Esophagus muscularis mucosa (tissue), 4 donors: ENCODE results near the gene EIF1AY. TPM values are rescaled to one million over a fixed set of nuclear protein-coding genes. Genes with fewer than 3 reads are reported as not detected.
"Not testable (repeated sequence)": the region's sequence is repeated elsewhere in the genome, so short reads cannot be mapped to it uniquely, and the experiment has no call there.

ENCODE experiments used
- DNase-seq: peaks from one replicate; pipeline ENCODE4 v3.0.0-alpha.2; 2017; ENCODE audit errors: extremely low spot score
- H3K27ac ChIP-seq, 4 donors: fragments of 200-600 bp; sonication (generic); replicated peaks in 1 of 4; 1 replicate in 3 of 4; 2 replicates in 1 of 4; pipeline ENCODE4 v1.5.1; 2016 to 2019; ENCODE audit warnings: mild to moderate bottlenecking in 1 of 4
- H3K27me3 ChIP-seq, 4 donors: fragments of 200-600 bp; sonication (generic); one replicate each; pipeline versions ENCODE4 v1.5.1 to v1.6.0; 2016 to 2019
- H3K36me3 ChIP-seq, 4 donors: fragments of 200-600 bp; sonication (generic); one replicate each; pipeline ENCODE4 v1.5.1; 2016 to 2019
- H3K4me1 ChIP-seq, 4 donors: fragments of 200-600 bp; sonication (generic); one replicate each; pipeline ENCODE4 v1.5.1; 2016 to 2019
- H3K4me3 ChIP-seq, 4 donors: fragments of 200-600 bp; sonication (generic); 1 replicate in 2 of 4; 2 replicates in 2 of 4; pipeline ENCODE4 v1.5.1; 2016 to 2019; ENCODE audit warnings: mild to moderate bottlenecking in 4 of 4, moderate library complexity in 1 of 4
- H3K9me3 ChIP-seq, 4 donors: fragments of 200-600 bp; sonication (generic); 1 replicate in 3 of 4; 2 replicates in 1 of 4; pipeline ENCODE4 v1.5.1; 2016 to 2019
- EP300 ChIP-seq: sonication (generic); formaldehyde crosslinking; IDR thresholded peaks from one replicate; pipeline ENCODE4 v1.6.1; 2017; ENCODE audit warnings: antibody characterized with exemption
- POLR2A ChIP-seq: fragments of 450-650 bp; IDR thresholded peaks from one replicate; pipeline ENCODE4 v1.6.1; 2017; ENCODE audit warnings: antibody characterized with exemption, moderate library complexity, mild to moderate bottlenecking, low read depth
- POLR2AphosphoS5 ChIP-seq, 2 donors: sonication (generic); formaldehyde crosslinking; IDR thresholded peaks; one replicate each; pipeline ENCODE4 v1.6.1; 2017; ENCODE audit warnings: antibody characterized with exemption in 2 of 2
- WGBS: methylation state at CpG from one replicate; pipeline ENCODE4 v1.1.5; 2018; 5-methylcytosine and 5-hydroxymethylcytosine counted together
- intact Hi-C: fragments of 100-400 bp; cut with DNase I; formaldehyde crosslinking; loops from one replicate; pipeline ENCODE4 v1.15.1; 2023
- total RNA-seq, 4 donors: library from RNA; depleted of rRNA; stranded (reverse); fragments of >200 nt; gene quantifications; one replicate each; pipeline versions ENCODE4 v1.1.0 to v1.2.1, GENCODE V29; 2016
- TF ChIP-seq, protein P1 (sequence below), 3 experiments: fragments of 200-600 bp in 2 of 3; fragments of 450-650 bp in 1 of 3; sonication (generic) in 2 of 3; IDR thresholded peaks; one replicate each; pipeline ENCODE4 v1.5.1; 2017 to 2019; ENCODE audit warnings: antibody characterized with exemption in 3 of 3, mild to moderate bottlenecking in 2 of 3, moderate library complexity in 1 of 3

Gene EIF1AY
- total RNA-seq, 4 donors from 2014 or later, result 34.6 to 45.3 TPM; not detected in 2

DNA sequence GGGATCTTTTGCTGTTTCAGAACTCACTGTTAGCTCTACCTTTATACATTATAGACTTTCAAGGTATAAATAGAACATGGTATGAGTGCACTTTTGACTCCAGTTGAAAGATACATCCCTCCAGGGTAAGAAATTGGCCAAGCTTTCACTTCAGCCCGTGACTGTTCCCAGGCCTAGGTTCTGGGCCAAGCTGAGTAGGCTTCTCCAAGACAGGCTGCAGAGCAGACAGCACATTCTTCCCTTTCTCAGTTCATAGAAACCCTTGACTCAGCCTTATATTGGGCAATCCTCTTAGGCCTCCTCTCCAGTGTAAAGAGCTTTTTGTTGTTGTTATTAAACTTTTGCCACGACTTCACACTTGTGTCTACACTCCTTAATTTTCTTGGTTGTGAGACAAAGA, 29.5 kb upstream of the EIF1AY start:
- Histone ChIP-seq H3K4me1 (no peaks in the 10 kb centered on the region), H3K36me3 (no peaks in the 10 kb centered on the region), H3K27ac (no peak overlapping the region), H3K4me3 (no peak overlapping the region), H3K27me3 (no peaks in the 10 kb centered on the region), H3K9me3 (no peaks in the 10 kb centered on the region)
- WGBS, result no CpG with 5 or more reads among the region's 2 CpGs
- TF ChIP-seq POLR2A (no peak), POLR2AphosphoS5 (IDR thresholded peaks at IDR 0.05) (no peak), EP300 (no peak)
- TF ChIP-seq, protein P1, sequence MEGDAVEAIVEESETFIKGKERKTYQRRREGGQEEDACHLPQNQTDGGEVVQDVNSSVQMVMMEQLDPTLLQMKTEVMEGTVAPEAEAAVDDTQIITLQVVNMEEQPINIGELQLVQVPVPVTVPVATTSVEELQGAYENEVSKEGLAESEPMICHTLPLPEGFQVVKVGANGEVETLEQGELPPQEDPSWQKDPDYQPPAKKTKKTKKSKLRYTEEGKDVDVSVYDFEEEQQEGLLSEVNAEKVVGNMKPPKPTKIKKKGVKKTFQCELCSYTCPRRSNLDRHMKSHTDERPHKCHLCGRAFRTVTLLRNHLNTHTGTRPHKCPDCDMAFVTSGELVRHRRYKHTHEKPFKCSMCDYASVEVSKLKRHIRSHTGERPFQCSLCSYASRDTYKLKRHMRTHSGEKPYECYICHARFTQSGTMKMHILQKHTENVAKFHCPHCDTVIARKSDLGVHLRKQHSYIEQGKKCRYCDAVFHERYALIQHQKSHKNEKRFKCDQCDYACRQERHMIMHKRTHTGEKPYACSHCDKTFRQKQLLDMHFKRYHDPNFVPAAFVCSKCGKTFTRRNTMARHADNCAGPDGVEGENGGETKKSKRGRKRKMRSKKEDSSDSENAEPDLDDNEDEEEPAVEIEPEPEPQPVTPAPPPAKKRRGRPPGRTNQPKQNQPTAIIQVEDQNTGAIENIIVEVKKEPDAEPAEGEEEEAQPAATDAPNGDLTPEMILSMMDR (IDR thresholded peaks at IDR 0.05), result no peak
- intact Hi-C loops, result no loop called here
- DNase-seq, result no peak

DNA sequence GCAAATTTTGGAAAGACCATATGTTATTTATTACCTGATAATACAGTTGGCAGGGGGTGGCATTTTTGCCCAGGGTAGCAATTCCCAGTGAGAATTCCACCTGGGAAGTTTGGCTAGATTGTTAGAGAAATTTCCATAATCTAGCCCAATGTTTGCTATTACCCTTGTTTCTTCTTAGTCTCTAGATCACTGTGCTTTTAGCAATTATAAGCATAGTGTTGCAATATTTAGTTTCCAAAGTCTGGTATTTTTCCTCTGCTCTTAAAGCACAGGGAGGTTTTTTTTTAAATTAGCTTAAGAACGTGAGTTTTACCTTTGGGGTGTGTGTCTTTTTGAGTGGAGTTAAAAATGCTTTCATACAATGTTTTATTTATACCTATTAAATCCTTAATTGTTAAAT, 26.3 kb upstream of the EIF1AY start:
- intact Hi-C loops, result no loop called here
- no peak for TF ChIP-seq EP300
- TF ChIP-seq POLR2A, result no peak
- no peak for TF ChIP-seq POLR2AphosphoS5 (IDR thresholded peaks at IDR 0.05)
- TF ChIP-seq, protein P1 (IDR thresholded peaks at IDR 0.05), result no peak
- DNase-seq, result no peak
- WGBS, result no CpG with 5 or more reads among the region's 1 CpG
- Histone ChIP-seq H3K27ac (no peak overlapping the region), H3K9me3 (no peaks in the 10 kb centered on the region), H3K4me1 (no peaks in the 10 kb centered on the region), H3K4me3 (no peak overlapping the region), H3K27me3 (no peaks in the 10 kb centered on the region), H3K36me3 (no peaks in the 10 kb centered on the region)

DNA sequence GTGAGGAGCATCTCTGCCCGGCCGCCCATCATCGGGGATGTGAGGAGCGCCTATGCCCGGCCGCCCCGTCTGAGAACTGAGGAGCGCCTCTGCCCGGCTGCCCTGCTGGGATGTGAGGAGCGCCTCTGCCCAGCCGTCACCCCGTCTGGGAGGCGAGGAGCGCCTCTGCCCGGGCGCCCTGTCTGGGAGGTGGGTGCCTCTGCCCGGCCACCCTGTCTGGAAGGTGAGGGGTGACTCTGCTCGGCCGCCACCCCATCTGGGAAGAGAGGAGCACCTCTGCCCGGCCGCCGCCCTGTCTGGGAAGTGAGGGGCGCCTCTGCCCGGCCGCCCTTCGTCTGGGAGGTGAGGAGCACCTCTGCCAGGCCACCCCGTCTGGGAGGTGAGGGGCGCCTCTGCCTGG, 23.7 kb upstream of the EIF1AY start:
- intact Hi-C loops, result no loop called here
- Histone ChIP-seq H3K27me3 (no peaks in the 10 kb centered on the region), H3K27ac (no peak overlapping the region), H3K9me3 (no peaks in the 10 kb centered on the region), H3K4me1 (no peaks in the 10 kb centered on the region), H3K4me3 (no peak overlapping the region), H3K36me3 (no peaks in the 10 kb centered on the region)
- no peak for DNase-seq
- WGBS, result no CpG with 5 or more reads among the region's 28 CpGs
- TF ChIP-seq POLR2AphosphoS5 (IDR thresholded peaks at IDR 0.05) (no peak), POLR2A (no peak), EP300 (no peak)
- TF ChIP-seq, protein P1 (IDR thresholded peaks at IDR 0.05), result no peak

DNA sequence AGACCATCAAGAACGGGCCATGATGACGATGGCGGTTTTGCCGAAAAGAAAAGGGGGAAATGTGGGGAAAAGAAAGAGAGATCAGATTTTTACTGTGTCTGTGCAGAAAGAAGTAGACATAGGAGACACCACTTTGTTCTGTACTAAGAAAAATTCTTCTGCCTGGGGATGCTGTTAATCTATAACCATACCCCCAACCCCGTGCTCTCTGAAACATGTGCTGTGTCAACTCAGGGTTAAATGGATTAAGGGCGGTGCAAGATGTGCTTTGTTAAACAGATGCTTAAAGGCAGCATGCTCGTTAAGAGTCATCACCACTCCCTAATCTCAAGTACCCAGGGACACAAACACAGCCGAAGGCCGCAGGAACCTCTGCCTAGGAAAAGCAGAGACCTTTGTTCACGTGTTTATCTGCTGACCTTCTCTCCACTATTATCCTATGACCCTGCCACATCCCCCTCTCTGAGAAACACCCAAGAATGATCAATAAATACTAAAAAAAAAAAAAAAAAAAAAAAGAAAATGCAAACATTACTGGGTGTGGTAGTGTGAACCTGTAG, 22.7 kb upstream of the EIF1AY start:
- H3K4me3 ChIP-seq, H3K9me3 ChIP-seq, intact Hi-C loops, DNase-seq, H3K27ac ChIP-seq, H3K36me3 ChIP-seq, H3K4me1 ChIP-seq, H3K27me3 ChIP-seq: not testable (repeated sequence)
- WGBS, result no CpG with 5 or more reads among the region's 10 CpGs

DNA sequence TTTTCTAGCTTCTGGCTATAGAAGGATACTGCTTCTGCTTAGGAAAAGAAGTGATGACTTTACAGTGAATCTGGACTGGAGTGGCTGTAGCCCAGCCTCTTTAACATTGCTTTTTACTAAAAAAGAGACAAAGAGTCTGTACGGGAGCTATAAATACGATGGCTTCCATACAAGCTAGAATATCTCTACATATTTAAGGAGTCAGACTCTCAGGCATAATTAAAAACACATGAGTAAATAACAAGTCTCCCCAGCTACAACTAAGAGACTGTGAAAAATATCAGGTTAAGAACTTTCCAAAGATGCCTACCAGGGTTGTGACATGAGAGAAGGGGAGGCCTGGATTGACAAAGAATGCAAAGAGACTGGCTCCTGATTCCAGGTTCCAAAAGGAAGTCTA, 19.8 kb upstream of the EIF1AY start:
- Histone ChIP-seq H3K27me3 (no peaks in the 10 kb centered on the region), H3K4me1 (peaks cover 0 to 17% (median 7%) of the 10 kb centered on the region in 4 donors), H3K36me3 (no peaks in the 10 kb centered on the region), H3K4me3 (no peak overlapping the region), H3K9me3 (no peaks in the 10 kb centered on the region), H3K27ac (no peak overlapping the region)
- intact Hi-C loops, result no loop called here
- TF ChIP-seq EP300, result no peak
- no peak for TF ChIP-seq POLR2AphosphoS5 (IDR thresholded peaks at IDR 0.05)
- TF ChIP-seq POLR2A, result no peak
- TF ChIP-seq, protein P1 (IDR thresholded peaks at IDR 0.05), result no peak
- no CpG with 5 or more reads among the region's 2 CpGs for WGBS
- DNase-seq, result no peak
